GDM1 (cell line): Measurements from ENCODE around the gene MAS1.

ENCODE experiments used
- DNase-seq: peaks from one replicate; lab custom pipeline; 2025; lab: John Stamatoyannopoulos, UW

The MAS1 gene

GRCh38 chr6:159880412-159880975 lies 10.3 kb upstream of the MAS1 start:
- DNase-seq = no peak

- no peak for DNase-seq
Observed at GRCh38 chr6:159884720-159885119, 6.1 kb upstream of the MAS1 start.

DNA sequence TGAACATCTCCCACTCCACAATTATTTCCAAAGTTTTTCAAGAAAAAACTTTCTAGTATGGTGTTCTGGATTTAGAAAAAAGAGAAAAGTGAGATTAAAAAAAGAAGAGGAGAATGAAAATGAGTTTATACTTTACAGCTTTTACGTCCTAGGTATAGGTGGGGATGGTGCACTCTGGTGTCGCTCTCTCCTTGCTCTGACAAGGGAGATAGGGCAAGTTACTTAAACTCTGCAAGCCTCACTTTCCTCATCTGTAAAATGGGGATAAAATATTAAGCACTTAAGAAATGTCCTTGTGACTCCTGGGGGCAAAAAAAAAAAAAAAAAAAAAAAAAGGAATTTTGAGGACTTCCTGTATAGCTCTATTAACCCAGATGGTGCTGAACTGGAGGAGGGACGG lies 4.5 kb upstream of the MAS1 start:
- DNase-seq = no peak

DNA sequence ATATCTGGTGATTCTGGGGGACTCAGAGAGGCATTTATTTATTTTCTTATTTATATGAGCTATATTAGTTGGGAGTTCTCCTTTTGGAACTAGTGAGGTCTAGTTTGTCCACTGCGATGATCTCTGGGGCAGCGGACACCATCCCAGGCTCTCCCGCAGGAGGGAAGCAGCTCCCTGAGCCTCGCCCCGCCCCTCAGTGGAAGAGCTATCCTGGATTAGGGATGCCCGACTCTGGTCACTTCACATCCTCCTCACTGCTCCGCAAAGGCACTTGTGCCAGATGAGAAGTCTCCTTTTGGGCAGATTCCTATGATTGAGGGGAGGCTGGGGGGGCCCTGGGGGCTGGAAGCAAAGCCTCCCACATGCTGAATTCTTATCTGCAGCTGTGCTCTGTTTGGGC lies 3.6 kb upstream of the MAS1 start:
- no peak for DNase-seq

GRCh38 chr6:159887761-159888160 lies 3.0 kb upstream of the MAS1 start:
- no peak for DNase-seq

GRCh38 chr6:159890201-159890600 lies 587 bp upstream of the MAS1 start:
- no peak for DNase-seq

DNA sequence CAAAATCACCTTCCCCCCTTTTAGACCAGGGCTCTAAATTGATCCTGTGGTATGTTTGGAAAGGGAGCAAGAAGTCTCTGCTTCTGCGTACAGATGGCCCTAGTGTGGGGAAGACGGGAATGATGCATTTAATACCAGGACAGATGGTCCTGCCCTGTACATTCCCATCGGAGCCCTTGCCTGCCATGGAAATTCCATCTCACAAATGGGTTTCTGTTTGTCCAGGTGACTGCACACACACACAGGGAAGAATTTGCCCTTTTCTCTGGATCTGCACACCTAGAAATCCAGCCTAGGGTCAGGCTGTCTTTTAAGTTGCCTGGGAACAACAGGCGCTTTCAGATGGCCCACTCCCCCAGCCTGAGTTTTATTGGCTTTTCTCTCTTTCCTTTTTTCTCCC lies 1.3 kb downstream of the MAS1 start:
- DNase-seq = no peak

DNA sequence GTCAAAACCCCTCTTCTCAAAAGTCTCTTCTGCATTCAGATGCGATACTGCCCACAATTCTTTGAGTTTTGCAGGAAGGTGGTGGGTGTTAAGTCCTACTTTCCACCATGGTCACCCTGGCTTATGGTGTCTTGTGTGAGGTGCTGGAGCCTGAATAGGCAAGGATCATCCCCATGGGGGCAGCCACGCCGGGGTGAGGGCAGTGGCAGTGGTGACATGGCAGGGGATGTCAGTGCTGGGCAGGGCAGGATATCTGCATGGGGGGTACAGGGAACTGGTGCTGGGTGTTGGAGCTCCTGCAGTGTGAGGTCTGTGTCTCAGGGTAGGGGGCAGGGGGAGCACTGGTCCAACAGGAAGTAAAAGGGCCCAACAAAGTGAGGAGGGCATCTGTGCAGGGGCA lies 2.3 kb downstream of the MAS1 start:
- no peak for DNase-seq

- no peak for DNase-seq
Observed at GRCh38 chr6:159894991-159895390, 4.2 kb downstream of the MAS1 start.

DNA sequence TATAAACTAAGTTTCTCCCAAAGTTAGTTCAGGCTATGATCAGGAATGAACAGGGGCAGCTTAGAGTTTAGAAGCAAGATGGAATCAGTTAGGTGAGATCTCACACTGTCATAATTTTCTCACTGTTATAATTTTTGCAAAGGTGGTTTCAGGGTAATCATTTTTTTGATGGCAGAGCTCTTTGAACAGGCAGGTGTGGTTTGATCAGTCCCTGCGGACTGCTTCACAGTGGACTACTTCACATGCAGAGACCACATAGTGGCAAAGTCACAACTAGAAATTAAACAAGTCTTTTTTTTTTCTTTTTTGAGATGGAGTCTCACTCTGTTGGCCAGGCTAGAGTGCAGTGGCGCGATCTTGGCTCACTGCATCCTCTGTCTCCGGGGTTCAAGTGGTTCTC lies 6.8 kb downstream of the MAS1 start:
- DNase-seq = no peak

- no peak for DNase-seq
Observed at GRCh38 chr6:159898519-159898918, 7.7 kb downstream of the MAS1 start.

GRCh38 chr6:159899994-159900745 lies 9.4 kb downstream of the MAS1 start:
- DNase-seq = no peak

- DNase-seq = no peak
Observed at GRCh38 chr6:159902620-159903019, 11.8 kb downstream of the MAS1 start.

GRCh38 chr6:159904497-159904911 lies 13.7 kb downstream of the MAS1 start:
- no peak for DNase-seq

DNA sequence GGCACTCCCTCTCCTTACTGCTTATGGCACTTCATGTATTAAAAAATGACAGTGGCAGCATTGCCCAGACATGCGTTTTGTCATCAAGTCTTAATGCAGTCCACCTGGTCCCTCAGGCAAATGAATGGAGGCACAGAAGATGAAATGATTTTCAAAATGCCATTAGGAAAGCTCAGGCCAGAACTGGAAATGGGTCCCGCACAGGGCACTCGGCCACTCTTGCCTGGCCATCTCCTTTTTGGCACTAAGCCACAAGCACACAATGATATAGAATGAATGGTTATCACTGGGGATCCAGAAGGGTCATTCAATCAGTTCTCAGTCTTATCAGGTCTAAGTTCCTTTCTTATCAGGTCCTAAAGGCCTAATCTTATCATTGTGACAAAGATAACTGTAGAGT lies 15.6 kb downstream of the MAS1 start:
- DNase-seq = no peak

GRCh38 chr6:159908535-159908934 lies 17.7 kb downstream of the MAS1 start:
- no peak for DNase-seq

DNA sequence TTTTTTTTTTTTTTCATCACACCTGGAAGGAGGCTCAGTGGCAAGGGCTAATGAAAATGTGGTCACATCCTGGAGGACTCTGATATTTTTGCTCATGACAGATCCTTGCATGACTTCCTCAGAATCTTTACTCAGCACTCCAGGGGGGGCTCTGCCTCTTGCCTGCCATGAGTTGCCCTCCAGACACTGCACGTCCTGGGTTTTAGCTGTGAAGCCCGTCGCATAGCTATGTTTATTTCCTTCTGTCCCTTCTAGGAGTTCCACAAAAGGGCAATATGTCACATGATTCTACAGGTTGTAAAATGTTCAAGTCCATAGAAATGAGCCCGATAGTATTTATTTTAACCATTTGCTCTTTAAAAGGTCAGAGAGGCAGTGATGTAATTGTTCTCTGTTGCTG lies 18.2 kb downstream of the MAS1 start:
- DNase-seq = no peak

DNA sequence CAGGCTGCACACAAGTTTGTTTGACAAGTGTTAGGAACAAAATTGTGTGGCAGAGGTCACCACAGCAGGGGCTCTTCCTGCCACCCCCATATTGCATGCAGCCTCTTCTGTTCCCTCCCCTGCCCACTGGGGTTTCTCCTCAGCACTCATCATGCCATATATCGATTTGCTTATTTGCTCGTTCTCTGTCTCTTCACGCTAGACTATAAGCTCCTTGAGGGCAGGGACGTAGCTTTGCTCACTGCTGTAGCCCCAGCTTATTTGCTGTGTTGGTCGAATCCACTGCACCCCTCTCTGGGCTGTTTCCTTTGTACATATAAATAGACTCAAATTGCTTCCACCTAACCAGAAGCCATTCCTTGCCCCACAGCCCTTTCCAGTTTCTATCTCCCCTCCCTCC lies 19.6 kb downstream of the MAS1 start:
- DNase-seq = no peak

GRCh38 chr6:159913375-159913774 lies 22.6 kb downstream of the MAS1 start:
- DNase-seq = no peak

- no peak for DNase-seq
Observed at GRCh38 chr6:159913862-159914564, 23.2 kb downstream of the MAS1 start.

GRCh38 chr6:159914565-159914923 lies 23.8 kb downstream of the MAS1 start:
- no peak for DNase-seq

GRCh38 chr6:159915397-159915796 lies 24.6 kb downstream of the MAS1 start:
- no peak for DNase-seq

DNA sequence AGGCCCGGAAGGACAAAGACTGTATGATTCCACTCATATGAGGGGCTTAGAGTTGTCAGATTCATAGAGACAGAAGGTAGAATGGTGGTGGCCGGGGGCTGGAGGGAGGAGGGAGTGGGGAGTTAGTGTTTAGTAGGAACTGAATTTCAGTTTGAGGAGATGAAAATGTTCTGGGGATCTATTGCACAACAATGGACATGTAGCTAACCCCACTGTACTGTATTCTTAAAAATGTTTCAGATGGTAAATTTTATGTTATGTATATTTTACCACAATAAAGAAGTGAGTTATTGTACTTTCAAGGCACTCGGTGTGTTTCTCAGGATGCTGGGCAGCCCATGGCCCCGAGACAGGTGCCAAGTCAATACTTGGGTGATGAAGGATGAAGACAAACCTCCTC lies 25.4 kb downstream of the MAS1 start:
- DNase-seq = no peak

- DNase-seq = no peak
Observed at GRCh38 chr6:159916752-159917151, 26.0 kb downstream of the MAS1 start.
